Suprapubic skin (tissue), 4 donors: ENCODE data around the gene HTR1D.

ENCODE experiments used
- POLR2A ChIP-seq, 2 donors: fragments of 450-650 bp; IDR thresholded peaks; one replicate each; pipeline ENCODE4 v1.6.1; 2017; ENCODE audit warnings: antibody characterized with exemption in 2 of 2, mild to moderate bottlenecking in 2 of 2, moderate library complexity in 2 of 2
- POLR2AphosphoS5 ChIP-seq, 3 donors: sonication (generic); formaldehyde crosslinking; IDR thresholded peaks; one replicate each; pipeline ENCODE4 v1.6.1; 2017; ENCODE audit warnings: antibody characterized with exemption in 3 of 3
- TF ChIP-seq, protein P1 (sequence below), 2 donors: fragments of 200-600 bp in 1 of 2; fragments of 450-650 bp in 1 of 2; sonication (generic) in 1 of 2; IDR thresholded peaks; one replicate each; pipeline ENCODE4 v1.5.1; 2016 to 2019; ENCODE audit warnings: antibody characterized with exemption in 2 of 2, mild to moderate bottlenecking in 1 of 2, moderate library complexity in 1 of 2

DNA sequence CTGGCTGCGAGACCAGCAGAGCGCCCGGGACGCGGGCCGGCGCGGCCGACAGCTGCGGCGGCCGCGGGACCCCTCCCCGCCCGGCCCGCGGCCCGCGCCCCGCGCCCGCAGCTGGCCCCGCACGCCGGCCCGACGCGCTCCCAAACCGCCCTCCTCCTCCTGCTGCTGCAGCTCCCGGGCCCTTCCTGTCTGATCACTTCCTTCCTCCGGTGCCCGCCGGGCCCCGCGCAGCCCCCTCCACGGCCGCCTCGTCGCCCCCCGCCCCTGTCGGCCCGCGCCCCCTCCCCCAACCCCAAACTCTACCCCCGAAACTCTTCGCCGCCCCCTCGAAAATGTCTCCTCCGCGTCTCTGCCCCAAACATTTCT is 49.2 kb downstream of the HTR1D start:
- TF ChIP-seq POLR2A (IDR thresholded peaks at IDR 0.05) (no peak), POLR2AphosphoS5 (IDR thresholded peaks at IDR 0.05) (no peak)
- TF ChIP-seq, protein P1, sequence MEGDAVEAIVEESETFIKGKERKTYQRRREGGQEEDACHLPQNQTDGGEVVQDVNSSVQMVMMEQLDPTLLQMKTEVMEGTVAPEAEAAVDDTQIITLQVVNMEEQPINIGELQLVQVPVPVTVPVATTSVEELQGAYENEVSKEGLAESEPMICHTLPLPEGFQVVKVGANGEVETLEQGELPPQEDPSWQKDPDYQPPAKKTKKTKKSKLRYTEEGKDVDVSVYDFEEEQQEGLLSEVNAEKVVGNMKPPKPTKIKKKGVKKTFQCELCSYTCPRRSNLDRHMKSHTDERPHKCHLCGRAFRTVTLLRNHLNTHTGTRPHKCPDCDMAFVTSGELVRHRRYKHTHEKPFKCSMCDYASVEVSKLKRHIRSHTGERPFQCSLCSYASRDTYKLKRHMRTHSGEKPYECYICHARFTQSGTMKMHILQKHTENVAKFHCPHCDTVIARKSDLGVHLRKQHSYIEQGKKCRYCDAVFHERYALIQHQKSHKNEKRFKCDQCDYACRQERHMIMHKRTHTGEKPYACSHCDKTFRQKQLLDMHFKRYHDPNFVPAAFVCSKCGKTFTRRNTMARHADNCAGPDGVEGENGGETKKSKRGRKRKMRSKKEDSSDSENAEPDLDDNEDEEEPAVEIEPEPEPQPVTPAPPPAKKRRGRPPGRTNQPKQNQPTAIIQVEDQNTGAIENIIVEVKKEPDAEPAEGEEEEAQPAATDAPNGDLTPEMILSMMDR (IDR thresholded peaks at IDR 0.05) = no peak
